GM21367 (cell line): Measurements from ENCODE around the gene DDR1.

Experiments used
- ATAC-seq: cut with Tn5 transposase; IDR thresholded peaks from one replicate; pipeline ENCODE4 v1.9.1; 2021; ENCODE audit not compliant: unreplicated experiment

DDR1 gene

DNA sequence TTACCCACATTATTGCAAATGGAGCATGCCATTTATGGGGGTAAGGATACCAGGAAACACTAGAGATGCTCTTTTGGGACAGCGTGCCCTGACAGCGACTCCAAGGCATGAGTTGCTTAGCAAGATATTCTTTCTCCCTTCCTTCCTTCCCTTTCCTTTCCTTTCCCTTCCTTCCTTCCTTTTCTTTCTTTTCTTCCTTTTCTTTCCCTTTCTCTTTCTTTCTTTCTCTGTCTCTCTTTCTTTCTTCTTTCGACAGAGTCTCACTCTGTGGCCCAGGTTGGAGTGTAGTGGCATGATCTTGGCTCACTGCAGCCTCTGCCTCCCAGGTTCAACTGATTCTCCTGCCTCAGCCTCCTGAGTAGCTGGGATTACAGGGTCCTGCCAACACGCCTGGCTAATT is 59.7 kb downstream of the DDR1 start:
- ATAC-seq: no peak

DNA sequence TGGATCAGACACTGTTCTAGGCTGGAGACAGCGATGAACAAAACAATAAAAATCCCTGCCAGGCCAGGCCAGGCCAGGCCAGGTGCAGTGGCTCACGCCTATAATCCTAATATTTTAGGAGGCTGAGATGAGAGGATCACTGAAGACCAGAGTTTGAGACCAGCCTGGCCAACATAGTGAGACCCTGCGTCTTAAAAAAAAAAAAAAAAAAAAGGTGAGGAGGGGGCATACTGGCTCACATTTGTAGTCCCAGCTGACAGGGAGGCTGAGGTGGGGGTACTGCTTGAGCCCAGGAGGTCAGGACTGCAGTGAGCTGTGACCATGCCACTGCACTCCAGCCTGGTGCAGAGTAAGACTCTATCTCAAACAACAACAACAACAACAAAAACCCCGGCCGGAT is 61.0 kb downstream of the DDR1 start:
- ATAC-seq: no peak

DNA sequence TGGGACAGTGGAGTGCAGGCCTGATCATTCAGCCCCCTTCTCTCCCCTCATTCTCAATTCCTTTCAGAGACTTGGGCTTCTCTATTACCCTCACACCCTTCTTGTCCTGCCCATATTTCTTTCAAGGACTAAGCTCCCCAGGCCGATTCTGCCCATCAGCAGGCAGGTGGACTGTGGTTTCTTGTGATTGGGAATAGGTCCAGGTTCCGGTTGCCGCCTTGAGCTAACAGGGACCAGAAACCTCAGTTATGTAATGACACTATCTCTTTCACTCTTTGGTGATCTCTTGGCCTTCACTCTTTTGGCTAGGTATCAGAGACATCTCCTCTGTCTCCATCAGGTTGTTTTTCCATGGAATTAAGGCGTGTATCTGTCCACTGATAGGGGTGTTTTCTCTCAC is 62.9 kb downstream of the DDR1 start:
- no peak for ATAC-seq

DNA sequence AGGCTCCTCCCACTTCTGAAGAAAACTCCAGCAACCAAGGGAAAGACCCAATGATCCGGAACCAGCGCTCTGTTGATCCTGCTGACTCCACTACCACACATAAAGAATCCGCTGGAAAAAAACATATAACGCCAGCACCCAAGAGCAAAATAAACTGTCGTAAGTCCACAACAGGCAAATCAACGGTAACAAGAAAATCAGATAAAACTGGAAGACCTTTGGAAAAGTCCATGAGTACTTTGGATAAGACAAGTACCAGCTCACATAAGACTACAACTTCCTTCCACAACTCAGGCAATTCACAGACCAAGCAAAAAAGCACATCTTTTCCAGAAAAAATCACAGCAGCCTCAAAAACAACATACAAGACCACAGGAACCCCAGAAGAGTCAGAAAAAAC is 64.5 kb downstream of the DDR1 start:
- ATAC-seq: no peak
